Measurements from ENCODE around the gene MYH9.

The MYH9 gene

DNA sequence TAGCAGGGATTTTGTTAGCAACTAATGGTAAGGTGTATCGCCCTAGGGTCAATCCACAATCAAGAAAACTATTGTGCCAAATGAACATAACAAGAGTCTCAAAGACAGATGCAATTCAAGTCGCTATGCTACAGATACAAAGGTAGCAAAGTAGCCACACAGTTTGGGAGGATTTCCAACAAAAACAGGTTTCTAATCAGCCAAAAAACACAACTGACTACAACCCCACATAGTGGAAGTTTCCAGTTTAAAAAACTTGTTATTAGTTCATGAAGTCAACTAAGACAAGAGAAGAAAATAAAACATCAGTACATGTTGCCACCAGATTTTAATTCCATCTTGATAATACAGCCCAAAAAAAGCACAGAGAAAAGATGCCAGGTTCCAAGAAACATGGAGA lies 38.0 kb downstream of the MYH9 start:
- DNase-seq (ENCODE audit: low read depth in 2 of 2): no peak

DNA sequence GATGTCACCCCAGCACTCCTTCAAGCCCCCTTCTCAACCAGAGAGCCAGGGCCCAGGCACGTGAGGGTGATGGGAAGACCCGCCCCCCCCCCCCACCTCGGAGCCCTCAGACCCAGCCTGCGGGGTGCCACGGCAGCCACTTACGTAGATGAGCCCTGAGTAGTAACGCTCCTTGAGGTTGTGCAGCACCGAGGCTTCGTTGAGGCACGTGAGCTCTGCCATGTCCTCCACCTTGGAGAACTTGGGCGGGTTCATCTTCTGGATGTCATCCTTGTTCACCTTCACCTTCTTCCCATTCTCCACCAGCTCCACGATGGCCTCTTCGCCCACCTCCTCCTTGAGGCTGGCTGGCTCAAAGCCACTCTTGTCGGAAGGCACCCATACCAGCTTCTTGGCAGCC lies 39.0 kb downstream of the MYH9 start:
- DNase-seq (ENCODE audit: low read depth in 2 of 2): no peak

DNA sequence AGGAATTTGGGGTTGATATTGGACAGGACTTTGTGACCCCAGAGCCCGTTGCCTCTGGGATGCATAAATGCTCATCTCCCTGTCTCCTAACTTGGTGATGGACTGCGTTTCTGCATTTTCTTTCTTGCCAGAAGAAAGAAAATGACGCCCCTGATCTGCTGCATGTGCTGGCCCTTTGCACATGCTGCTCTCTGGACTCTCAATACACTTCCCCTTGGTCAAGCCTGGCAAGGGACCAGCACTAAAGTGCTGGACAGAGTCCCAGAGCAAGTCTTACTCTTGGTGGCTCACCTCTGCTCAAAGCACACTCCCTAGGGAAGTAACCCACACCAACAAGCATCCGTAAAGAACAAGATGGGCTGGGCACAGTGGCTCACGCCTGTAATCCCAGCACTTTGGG lies 40.7 kb downstream of the MYH9 start:
- no peak for DNase-seq (ENCODE audit: low read depth in 2 of 2)

DNA sequence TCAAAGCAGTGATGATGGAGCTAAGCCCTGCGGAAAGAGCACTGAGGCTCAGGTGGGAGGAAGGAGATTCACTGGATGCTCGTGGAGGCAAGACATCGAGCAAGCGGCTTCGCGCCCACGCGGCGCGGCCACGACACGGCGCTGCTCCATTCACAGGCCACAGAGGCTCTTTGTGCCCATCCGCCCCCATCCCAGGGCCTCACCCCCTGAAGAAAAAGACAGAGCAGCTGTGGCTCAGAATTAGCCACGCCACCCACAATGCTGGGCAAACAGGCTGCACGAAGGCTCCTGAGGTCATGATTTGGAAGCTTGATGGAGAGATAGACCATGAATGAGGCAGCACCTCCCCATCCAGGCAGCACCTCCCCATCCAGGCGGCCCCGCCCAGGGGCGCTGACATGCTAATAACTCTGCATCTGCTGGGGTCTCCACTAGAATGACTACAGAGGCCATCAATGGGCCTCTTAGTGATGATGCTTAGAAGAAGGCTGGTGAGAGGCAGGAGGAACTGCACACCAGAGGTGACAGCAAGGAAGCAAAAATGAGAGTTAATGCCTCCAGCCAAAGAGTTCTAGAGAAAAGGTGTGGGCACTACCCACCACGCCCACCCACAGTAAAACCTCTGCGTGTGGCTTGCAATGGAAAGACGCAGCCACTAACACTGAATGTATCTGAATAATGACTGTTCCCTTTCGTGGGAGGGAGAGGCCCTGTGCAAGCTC lies 43.5 kb downstream of the MYH9 start:
- peak in 1 of 2 donors; percentile 52 for DNase-seq (ENCODE audit: low read depth in 2 of 2)

DNA sequence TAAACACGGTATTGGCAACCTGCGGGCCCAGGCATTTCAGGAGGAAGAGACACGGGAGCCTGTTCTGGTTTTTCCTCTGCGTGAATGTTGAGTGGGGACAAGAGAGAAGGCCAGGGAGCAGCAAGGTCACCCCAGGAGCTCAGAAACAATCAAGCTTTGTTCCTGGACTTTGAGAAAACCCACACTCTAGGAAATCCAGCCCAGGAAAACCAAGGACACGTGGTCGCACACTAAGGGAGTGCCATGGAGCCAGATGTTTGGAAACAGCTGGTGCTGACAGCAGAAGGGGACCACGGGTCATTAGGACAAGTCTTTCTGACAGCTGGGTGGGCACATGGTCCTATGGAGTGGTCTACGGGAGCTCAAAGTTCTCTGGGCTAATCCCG lies 44.1 kb downstream of the MYH9 start:
- DNase-seq (ENCODE audit: low read depth in 2 of 2): no peak

DNA sequence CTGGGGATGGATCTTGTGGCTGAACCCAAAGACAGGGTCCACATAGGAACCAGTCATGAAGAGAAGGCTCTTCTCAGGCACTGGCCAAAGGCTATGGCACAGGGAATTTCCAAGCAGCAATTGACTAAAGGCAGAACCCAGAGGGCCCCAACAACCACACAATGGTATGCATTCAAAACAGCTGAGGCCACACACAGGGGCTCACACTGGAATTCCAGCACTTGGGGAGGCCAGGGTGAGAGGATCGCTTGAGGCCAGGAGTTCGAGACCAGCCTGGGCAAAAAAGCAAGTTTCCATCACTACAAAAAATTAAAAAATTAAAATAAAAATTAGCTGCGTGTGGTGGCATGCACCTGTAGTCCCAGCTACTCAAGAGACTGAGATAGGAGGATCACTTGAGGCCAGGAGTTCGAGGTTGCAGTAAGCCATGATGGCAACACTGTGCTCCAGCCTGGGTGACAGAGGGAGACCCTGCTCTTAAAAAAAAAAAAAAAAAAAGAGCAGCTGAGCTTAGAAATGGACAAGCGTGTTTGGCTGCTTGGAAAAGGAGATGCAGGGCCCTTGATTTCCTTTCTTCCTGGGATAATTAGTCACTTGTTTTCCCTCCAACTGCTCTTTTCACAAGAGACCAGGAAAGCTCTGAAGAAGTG lies 44.6 kb downstream of the MYH9 start:
- DNase-seq (ENCODE audit: low read depth in 2 of 2): no peak

DNA sequence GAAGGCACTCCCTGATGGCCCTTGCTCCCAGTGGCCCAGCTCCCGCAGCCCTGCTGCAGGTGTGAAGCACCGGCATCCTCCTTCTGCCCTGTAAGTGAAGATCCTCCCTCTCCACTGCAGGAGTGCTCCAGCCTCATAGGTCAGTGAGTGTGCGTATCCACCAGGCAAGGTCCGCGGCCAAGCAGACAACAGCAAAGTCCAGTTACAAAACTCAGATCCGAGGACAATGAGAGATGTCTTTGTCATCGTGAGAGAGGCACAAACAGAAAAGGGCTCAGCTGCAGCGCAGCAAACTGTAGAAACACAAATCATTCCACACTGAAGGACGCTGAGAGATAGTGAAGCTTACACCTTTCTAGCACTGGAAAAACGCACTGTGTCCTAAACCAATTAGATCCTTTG lies 46.1 kb downstream of the MYH9 start:
- DNase-seq (ENCODE audit: low read depth in 2 of 2): no peak

DNA sequence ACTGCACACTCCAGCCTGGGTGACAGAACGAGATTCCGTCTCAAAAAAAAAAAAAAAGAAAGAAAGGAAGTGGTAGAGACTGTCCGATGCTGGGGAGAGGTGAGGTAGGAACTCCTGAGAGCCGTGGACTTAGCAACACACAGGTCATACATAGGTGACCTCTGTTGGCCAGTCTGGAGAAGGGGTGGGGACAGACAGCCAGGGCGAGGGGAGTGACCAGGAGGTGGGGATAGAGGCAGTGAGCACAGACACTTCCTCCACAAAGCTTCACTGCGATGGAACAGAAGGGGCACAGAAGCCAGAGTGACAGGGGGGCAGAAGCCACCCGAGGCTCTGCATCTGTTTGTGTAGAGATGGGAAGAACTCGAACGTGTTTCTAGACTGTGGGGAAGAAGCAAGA lies 47.1 kb downstream of the MYH9 start:
- DNase-seq (ENCODE audit: low read depth in 2 of 2): no peak

DNA sequence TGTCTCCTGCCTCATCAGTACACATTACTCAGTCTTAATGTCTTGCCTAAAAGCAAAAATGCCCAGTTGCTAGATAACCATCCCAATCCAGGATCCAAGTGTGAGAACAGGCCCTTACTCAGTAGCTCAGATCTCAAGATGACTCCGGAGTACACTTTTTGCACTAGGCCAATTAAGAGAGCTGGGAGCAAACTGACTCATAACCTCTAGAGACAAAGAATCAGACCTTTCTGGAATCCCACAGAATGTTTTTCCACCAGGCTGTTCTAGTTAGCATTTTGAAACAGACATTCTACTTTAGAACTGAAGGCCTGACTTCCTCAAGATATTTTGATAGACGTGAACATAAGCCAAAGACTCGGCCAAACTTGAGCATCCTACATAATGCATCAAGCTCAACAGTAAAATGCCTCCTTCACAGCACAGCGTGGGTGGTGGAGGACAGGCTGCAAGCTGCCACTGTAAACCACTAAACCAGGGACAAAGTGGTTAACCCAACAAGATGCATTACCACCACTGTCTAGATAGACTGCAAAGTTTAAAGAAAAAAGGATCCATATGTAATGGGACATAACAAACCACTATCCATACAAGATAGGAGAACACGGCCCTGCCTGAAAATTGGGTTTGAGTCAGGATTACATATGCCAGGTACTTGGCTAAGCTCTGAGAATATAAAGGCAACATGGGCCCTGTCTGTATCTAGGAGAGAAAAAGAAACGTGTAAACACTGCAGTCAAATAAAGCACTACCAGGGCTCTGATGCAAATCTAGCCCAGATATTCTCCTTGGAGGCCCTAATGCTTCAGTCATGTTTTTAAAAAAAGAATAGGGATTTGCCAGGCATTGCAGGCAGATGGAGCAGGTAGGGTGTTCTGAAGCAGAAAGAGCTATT lies 48.3 kb downstream of the MYH9 start:
- no peak for DNase-seq (ENCODE audit: low read depth in 2 of 2)

DNA sequence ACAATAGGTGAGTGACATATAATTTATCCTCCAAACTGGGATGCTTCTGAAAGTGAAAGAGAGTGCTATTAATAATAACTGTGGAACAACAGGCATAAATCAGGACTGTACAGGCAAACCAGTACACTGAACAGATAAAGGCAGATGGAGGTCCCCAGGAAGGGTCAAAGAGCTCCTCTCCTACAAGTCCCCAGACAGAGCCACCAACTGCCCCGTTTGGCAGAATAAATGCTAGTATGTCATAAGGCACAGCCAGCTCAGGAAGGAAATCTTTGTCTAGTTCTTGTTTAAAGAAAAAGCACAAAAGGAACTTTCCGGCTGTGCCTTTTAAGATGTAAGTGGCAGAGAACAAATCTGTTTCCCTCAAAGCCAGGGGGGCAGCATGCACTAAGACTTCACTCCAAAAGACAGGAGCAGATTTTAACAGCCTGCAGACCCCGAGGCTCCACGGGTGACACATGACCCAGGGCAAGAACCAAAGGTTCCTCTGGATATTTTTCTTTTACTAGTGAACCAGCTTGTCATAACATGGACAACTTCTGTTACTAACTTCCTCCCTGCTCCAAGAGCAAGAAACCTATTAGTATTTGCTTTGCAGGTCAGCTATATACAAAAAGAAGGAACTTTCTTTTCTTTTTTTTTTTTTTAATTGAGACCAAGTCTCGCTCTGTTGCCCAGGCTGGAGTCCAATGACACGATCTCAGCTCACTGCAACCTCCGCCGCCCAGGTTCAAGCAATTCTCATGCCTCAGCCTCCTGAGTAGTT lies 50.2 kb downstream of the MYH9 start:
- no peak for DNase-seq (ENCODE audit: low read depth in 2 of 2)

DNA sequence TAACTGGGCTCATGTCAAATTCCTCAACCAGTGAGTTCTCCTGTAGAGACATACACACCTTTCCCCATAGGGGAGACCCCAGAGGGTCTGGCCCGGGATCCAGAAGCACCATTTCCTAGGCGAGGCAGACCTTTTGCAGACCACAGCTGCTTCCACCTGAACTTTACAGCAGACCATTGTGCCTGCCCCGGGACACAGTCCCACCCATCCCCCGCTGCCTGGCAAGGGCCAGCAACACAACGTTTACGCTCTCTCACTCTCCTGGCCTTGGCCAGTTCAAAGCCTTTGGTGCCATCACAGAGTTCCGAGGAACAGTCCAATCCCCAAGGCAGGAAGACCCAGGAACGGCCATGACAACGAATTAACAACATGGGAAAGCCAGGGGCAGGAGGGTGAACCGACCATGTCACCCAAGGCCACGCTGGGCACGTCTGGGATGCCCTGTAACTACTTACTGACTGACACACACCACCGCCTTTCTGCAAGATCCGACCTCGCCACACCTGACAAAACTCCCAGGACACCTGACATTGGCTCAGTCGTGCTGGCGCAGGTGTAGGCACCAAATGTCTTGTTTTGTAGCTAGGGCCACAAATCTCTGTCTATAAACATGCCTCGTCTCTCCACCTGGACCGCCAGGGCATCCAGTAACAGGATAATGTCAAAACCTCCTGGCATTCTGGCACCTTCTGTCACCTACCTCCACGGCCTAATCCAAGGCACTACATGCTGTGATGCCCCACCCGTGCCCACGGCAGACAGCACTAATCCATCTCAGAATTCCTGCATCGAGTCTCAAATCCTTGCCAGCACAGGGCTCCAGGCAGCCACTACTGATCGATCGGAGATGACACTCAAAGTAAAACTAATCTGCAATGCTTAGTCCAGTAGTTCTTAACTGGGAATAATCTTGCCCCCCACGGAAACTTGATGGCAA lies 51.3 kb downstream of the MYH9 start:
- no peak for DNase-seq (ENCODE audit: low read depth in 2 of 2)

DNA sequence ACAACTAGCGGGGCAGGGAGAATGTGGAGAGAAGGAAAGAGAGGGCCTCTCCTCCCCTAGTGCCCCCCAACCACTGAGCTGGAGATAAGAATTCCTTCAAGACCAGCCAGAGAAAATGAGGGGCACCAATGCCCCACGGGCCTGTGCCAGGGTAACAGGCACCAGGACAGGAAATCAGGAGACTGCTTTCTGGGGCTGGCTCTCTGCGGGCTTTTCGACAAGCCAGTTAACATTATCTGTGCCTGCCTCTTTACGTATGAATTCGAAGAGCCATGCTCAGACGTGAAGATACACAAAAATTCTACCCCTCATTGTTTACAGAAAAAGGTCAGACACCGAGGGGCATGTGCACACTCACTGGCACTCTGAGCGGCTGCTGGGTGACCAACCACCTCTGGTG lies 52.1 kb downstream of the MYH9 start:
- no peak for DNase-seq (ENCODE audit: low read depth in 2 of 2)

DNA sequence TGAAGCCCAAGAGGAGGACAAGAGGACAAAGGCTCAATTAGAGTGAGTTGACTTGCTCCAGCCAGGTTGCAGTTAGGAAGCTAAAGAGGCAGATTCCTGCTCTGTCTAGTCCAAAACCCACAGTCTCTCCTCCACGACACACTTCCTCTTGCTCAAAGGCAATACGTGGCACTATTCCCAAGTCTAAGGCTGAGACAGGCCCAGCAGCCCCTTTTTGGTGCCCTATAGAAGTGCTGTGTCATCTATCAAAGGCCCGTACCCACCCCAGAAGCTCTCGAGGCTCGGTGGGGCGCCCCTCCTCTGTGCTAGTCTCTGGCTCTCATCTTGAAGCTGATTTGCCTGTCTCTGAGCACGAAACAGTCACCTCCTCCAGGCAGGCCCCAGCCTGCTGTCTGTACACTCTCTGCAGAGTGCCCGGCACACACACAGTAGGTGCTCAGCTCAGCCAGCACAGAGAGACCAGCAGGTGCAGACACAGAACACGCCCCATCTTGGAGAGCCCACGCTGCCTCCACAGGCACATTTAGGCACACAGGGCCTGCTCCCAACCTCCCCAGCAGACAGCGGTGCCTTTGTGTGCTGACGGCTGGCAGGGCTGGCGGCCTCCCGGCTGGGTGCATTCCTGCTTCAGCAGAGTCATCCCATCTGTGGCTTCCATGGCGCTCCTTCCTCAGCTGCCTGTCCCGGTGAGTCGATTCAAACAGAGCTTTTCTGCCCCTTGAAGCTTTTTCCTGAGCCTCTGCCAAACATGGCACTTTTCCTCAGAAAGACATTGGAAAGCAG lies 52.8 kb downstream of the MYH9 start:
- no peak for DNase-seq (ENCODE audit: low read depth in 2 of 2)

DNA sequence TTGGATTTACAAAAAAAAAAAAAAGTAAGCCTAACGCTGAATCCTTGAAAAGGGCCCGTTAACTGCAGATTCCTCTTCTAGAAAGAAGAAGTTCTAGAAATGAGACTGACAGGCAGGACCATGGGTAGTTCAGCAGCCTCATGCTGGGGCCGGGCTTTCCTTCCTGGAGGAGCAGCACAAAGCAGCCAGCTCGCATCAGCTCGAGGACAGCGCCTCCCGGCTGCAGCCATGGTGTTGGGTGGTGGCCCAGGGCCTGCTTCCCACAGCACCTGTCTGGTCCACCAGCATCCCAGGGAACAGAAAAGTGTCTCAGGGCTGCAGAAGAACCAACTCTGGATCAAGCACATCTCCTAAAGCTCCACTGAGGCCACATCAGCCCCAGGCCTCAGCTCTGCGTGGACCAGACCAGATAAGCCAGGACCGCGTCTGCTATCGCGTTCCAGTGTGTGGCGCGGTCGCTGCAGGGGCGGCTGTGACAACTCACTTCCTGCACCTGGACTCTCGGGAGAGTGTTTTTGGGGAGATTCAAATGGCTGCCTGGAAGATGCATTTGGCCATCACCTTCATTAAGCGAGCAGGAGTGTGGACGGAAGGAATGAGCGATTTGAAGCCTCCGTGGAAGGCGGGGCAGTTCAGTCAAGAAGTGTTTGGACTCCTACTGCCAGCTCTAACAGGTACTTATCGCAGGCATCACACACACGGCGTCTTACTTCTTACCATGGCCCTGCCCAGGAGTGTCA lies 53.5 kb downstream of the MYH9 start:
- no peak for DNase-seq (ENCODE audit: low read depth in 2 of 2)

DNA sequence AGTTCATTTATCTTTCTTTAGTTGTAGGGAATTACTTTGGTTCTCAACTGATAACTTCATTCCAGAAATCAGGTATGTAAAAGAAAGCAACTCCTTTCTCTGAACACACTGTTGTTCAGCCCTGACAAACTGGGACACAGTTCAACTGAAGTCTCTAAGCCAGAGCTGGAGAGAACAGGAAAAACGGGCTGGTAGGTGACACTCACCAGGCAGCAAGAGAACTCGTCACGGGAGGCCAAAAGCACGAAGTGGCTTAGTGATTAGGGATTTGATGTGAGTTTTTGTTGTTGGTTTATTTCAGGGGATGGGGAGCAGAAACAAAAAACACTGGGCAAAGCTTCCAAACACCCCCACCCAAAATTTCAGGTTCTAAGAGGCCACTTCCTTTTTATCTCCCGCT lies 54.1 kb downstream of the MYH9 start:
- DNase-seq (ENCODE audit: low read depth in 2 of 2): no peak

DNA sequence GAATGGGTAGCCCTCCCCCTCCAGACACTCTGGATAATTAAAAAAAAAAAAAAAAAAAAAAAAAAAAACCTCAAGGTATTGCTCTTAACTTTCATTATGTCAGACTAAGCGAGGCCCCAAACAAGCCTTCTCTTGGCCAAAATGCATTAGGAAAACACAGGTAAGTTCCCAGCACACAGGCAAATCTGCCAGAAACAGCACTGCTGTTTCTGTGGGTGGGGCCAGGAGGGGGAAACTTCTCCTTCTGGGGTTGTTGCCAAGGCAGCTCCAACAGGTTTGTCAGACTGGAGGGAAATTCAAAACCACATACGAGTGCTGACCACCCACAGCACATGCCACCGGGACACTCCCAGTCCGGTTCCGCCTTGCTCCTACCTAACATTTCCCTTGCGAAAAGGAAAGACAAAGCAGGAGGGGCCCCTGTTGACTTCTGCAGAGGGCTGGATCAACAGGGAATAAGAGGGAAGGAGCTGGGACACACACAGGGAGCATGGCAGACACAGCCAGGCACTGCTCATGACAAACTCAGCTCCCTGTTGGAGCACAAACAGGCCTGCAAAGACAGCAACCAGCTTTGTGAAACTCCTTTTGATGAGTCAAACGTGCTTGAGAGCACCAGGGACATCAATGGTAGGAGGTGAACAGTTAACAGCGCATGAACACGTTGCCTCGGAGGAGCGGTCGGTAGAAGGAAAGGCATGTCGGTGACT lies 55.0 kb downstream of the MYH9 start:
- peak in 1 of 2 donors; percentile 52 for DNase-seq (ENCODE audit: low read depth in 2 of 2)

DNA sequence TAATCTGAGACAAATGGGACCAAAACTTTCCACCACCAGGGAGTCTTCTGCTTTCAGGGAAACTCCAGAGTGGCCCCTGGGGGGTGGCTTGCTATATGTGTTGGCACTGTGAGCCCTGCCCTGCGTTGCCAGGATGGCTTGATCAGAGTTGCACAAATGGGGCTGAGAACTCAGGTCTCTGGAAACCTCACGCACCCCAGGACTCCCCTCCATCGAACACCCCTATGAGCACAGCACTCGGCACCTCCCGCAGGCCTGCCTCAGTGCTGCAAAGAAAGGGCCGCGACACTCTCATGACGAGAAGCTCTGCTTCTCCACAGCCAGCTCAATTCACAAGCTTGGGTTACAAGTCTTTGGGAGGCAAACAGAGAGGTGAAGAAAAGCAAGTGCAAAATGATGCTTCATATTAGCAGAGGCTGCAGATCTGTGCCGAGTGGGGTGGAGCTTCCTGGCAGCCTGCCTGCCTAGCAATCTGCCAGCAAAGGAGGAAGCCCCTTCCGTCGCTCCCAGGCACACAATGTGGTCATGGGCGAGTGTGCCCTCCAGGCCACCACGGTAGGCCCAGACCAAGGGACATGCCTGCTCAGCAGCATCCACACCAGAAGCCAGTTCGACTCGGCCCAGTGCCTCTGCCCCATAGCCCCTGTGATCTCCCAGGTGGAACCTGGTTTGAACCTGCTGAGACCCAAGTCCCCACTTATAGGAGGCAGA lies 55.7 kb downstream of the MYH9 start:
- no peak for DNase-seq (ENCODE audit: low read depth in 2 of 2)

DNA sequence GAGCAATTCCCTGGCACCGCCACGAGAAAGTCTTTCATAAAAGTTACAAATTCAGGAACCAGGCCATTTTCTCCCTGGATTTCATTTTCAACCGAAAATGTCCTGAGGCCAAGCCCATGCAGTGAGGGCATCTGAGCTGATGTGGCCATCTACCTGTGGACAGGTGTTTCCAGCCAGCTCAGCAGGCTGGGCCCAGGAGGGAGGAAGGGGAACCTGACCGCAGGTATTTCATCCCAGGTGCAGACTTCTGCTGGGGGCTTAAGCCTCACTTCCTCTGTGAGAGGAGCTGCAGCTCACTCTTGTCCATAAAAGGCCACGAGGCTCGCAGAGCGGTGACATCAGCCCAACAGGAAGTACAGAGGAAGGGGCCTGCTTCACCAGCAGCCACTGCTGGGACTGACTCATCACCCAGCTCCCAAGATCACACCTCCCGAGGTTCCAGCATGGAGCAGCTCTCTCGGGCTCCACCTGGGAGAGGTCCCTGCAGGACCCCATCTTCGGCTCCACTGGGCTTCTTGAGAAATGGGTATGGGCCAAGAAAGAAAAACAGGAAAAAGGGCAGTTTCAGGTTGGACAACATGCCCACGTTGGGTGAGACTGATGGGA lies 56.4 kb downstream of the MYH9 start:
- DNase-seq (ENCODE audit: low read depth in 2 of 2): peak; percentile 59 to 69
